GM18517 (cell line): ENCODE results near the gene CORO7.

Experiments
- ATAC-seq: cut with Tn5 transposase; IDR thresholded peaks from one replicate; pipeline ENCODE4 v1.9.1; 2021; ENCODE audit warnings: mild to moderate bottlenecking, moderate library complexity; ENCODE audit not compliant: unreplicated experiment

CORO7 gene

GRCh38 chr16:4313563-4314531 is 102.5 kb downstream of the CORO7 start:
- no peak for ATAC-seq

- ATAC-seq, result no peak
Measured at GRCh38 chr16:4309833-4310266, 106.5 kb downstream of the CORO7 start.

GRCh38 chr16:4309102-4309832 is 107.1 kb downstream of the CORO7 start:
- ATAC-seq, result no peak

GRCh38 chr16:4307215-4308037 is 109.0 kb downstream of the CORO7 start:
- ATAC-seq, result peak; percentile 87

GRCh38 chr16:4306470-4307214 is 109.8 kb downstream of the CORO7 start:
- no peak for ATAC-seq
